Esophagus squamous epithelium (tissue), 5 donors: ENCODE measurements around the gene THOC1. TPM values are rescaled to one million over a fixed set of nuclear protein-coding genes. Genes with fewer than 3 reads are reported as not detected.

Experiments used
- DNase-seq: peaks from one replicate; lab custom pipeline; 2025; lab: John Stamatoyannopoulos, UW
- H3K27ac ChIP-seq, 4 donors: fragments of 200-600 bp; sonication (generic); one replicate each; pipeline ENCODE4 v1.5.1; 2016 to 2019; ENCODE audit warnings: mild to moderate bottlenecking in 1 of 4
- H3K27me3 ChIP-seq, 4 donors: fragments of 200-600 bp; sonication (generic); 1 replicate in 3 of 4; 2 replicates in 1 of 4; pipeline versions ENCODE4 v1.5.1 to v1.6.0; 2017 to 2021; ENCODE audit warnings: antibody characterized with exemption in 1 of 4
- H3K36me3 ChIP-seq, 3 donors: fragments of 200-600 bp; sonication (generic); one replicate each; pipeline ENCODE4 v1.5.1; 2016 to 2019
- H3K4me1 ChIP-seq, 3 donors: fragments of 200-600 bp; sonication (generic); one replicate each; pipeline ENCODE4 v1.5.1; 2017 to 2019
- H3K4me3 ChIP-seq, 4 donors: fragments of 200-600 bp; sonication (generic); 1 replicate in 3 of 4; 2 replicates in 1 of 4; pipeline ENCODE4 v1.5.1; 2016 to 2019; ENCODE audit warnings: mild to moderate bottlenecking in 2 of 4, moderate library complexity in 1 of 4
- H3K9me3 ChIP-seq, 3 donors: fragments of 200-600 bp; sonication (generic); one replicate each; pipeline ENCODE4 v1.5.1; 2016 to 2019
- POLR2A ChIP-seq, 4 donors: fragments of 450-650 bp; IDR thresholded peaks; one replicate each; pipeline ENCODE4 v1.6.1; 2017; ENCODE audit warnings: antibody characterized with exemption in 4 of 4, mild to moderate bottlenecking in 4 of 4, moderate library complexity in 3 of 4
- WGBS, 2 donors: methylation state at CpG; one replicate each; pipeline ENCODE4 v1.1.5; 2018; 5-methylcytosine and 5-hydroxymethylcytosine counted together
- intact Hi-C: fragments of 100-400 bp; cut with DNase I; formaldehyde crosslinking; loops from one replicate; pipeline ENCODE4 v1.15.0; 2022
- total RNA-seq, 4 donors: library from RNA; depleted of rRNA; stranded (reverse); fragments of >200 nt; gene quantifications; one replicate each; pipeline ENCODE4 v1.1.0, GENCODE V29; 2016
- TF ChIP-seq, protein P1 (sequence below), 6 experiments: fragments of 450-650 bp in 4 of 6; fragments of 200-600 bp in 2 of 6; sonication (generic) in 2 of 6; IDR thresholded peaks; one replicate each; pipeline ENCODE4 v1.5.1; 2016 to 2019; ENCODE audit warnings: antibody characterized with exemption in 6 of 6, mild to moderate bottlenecking in 4 of 6, moderate library complexity in 4 of 6
- donor health status: DM: yes; HTN: yes; CAD: no.

Gene THOC1
- total RNA-seq, 4 donors from 2014 or later: 17.6 to 59.7 (median 30.1) TPM

- no peak for TF ChIP-seq POLR2A (IDR thresholded peaks at IDR 0.05)
- TF ChIP-seq, protein P1, sequence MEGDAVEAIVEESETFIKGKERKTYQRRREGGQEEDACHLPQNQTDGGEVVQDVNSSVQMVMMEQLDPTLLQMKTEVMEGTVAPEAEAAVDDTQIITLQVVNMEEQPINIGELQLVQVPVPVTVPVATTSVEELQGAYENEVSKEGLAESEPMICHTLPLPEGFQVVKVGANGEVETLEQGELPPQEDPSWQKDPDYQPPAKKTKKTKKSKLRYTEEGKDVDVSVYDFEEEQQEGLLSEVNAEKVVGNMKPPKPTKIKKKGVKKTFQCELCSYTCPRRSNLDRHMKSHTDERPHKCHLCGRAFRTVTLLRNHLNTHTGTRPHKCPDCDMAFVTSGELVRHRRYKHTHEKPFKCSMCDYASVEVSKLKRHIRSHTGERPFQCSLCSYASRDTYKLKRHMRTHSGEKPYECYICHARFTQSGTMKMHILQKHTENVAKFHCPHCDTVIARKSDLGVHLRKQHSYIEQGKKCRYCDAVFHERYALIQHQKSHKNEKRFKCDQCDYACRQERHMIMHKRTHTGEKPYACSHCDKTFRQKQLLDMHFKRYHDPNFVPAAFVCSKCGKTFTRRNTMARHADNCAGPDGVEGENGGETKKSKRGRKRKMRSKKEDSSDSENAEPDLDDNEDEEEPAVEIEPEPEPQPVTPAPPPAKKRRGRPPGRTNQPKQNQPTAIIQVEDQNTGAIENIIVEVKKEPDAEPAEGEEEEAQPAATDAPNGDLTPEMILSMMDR (IDR thresholded peaks at IDR 0.05): no peak
- Histone ChIP-seq H3K9me3 (no peaks in the 10 kb centered on the region), H3K4me1 (no peaks in the 10 kb centered on the region), H3K4me3 (no peak overlapping the region), H3K27me3 (no peaks in the 10 kb centered on the region), H3K27ac (no peak overlapping the region), H3K36me3 (peaks cover 0 to 52% (median 7%) of the 10 kb centered on the region in 3 donors)
- intact Hi-C loops: no loop called here
- 89 to 93% methylated on average over 4 of the region's 4 CpGs for WGBS, 2 donors
- no peak for DNase-seq
These were observed 42.1 kb downstream of the THOC1 start for GRCh38 chr18:225745-226144.

GRCh38 chr18:220708-221107 is 47.1 kb downstream of the THOC1 start:
- peaks cover 0 to 77% (median 14%) of the 10 kb centered on the region in 3 donors for H3K36me3 ChIP-seq
- H3K27me3 ChIP-seq: no peaks in the 10 kb centered on the region
- no peak overlapping the region for H3K27ac ChIP-seq
- no peaks in the 10 kb centered on the region for H3K4me1 ChIP-seq
- no peak overlapping the region for H3K4me3 ChIP-seq
- H3K9me3 ChIP-seq: no peaks in the 10 kb centered on the region
- TF ChIP-seq POLR2A (IDR thresholded peaks at IDR 0.05): no peak
- TF ChIP-seq, protein P1 (IDR thresholded peaks at IDR 0.05): no peak
- DNase-seq: no peak
- intact Hi-C loops: no loop called here

GRCh38 chr18:217532-218336 is 50.1 kb downstream of the THOC1 start:
- intact Hi-C loops: no loop called here
- Histone ChIP-seq H3K4me3 (no peak overlapping the region), H3K4me1 (no peaks in the 10 kb centered on the region), H3K9me3 (no peaks in the 10 kb centered on the region), H3K36me3 (peaks cover 0 to 77% (median 15%) of the 10 kb centered on the region in 3 donors), H3K27ac (no peak overlapping the region), H3K27me3 (no peaks in the 10 kb centered on the region)
- no peak for DNase-seq
- 86 to 93% methylated on average over 5 of the region's 5 CpGs for WGBS, 2 donors
- TF ChIP-seq, protein P1 (IDR thresholded peaks at IDR 0.05): no peak
- no peak for TF ChIP-seq POLR2A (IDR thresholded peaks at IDR 0.05)

- intact Hi-C loops: no loop called here
- Histone ChIP-seq H3K4me1 (no peaks in the 10 kb centered on the region), H3K4me3 (no peak overlapping the region), H3K27me3 (no peaks in the 10 kb centered on the region), H3K9me3 (no peaks in the 10 kb centered on the region), H3K27ac (no peak overlapping the region), H3K36me3 (peaks cover 0 to 87% (median 21%) of the 10 kb centered on the region in 3 donors)
- TF ChIP-seq, protein P1 (IDR thresholded peaks at IDR 0.05): no peak
- no peak for TF ChIP-seq POLR2A (IDR thresholded peaks at IDR 0.05)
- WGBS, 2 donors: 65 to 72% methylated on average over 5 of the region's 5 CpGs
- DNase-seq: no peak
These were observed 52.3 kb downstream of the THOC1 start for GRCh38 chr18:215448-216010.

DNA sequence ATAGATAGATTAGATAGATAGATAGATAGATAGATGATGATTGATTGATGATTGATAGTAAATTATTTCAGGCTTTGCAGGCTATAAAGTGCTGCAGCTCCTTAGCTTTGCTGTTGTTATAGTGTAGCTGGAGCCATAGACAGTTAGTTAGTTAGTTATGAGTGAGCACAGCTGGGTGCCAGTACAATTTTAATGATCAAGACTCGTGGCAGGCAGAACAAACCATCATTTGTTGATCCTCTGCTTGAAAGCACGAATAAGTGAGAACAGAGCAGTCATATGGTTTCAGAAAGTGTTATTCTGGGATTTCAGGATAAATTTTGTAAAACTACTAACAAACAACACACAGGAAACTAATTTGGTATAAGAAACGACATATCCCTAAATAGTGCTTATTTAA is 53.9 kb downstream of the THOC1 start:
- Histone ChIP-seq H3K9me3 (no peaks in the 10 kb centered on the region), H3K4me3 (no peak overlapping the region), H3K4me1 (no peaks in the 10 kb centered on the region), H3K27me3 (no peaks in the 10 kb centered on the region), H3K27ac (no peak overlapping the region), H3K36me3 (peaks cover 0 to 99% (median 21%) of the 10 kb centered on the region in 3 donors)
- intact Hi-C loops: no loop called here
- TF ChIP-seq, protein P1 (IDR thresholded peaks at IDR 0.05): no peak
- TF ChIP-seq POLR2A (IDR thresholded peaks at IDR 0.05): no peak
- no peak for DNase-seq
- 76 to 83% methylated on average over 3 of the region's 3 CpGs for WGBS, 2 donors
